GM18498 (cell line): ENCODE results near the gene TMEM141.

Source experiments
- ATAC-seq: cut with Tn5 transposase; IDR thresholded peaks from one replicate; pipeline ENCODE4 v1.9.1; 2021; ENCODE audit warnings: mild to moderate bottlenecking, moderate library complexity; ENCODE audit not compliant: unreplicated experiment

Gene TMEM141

DNA sequence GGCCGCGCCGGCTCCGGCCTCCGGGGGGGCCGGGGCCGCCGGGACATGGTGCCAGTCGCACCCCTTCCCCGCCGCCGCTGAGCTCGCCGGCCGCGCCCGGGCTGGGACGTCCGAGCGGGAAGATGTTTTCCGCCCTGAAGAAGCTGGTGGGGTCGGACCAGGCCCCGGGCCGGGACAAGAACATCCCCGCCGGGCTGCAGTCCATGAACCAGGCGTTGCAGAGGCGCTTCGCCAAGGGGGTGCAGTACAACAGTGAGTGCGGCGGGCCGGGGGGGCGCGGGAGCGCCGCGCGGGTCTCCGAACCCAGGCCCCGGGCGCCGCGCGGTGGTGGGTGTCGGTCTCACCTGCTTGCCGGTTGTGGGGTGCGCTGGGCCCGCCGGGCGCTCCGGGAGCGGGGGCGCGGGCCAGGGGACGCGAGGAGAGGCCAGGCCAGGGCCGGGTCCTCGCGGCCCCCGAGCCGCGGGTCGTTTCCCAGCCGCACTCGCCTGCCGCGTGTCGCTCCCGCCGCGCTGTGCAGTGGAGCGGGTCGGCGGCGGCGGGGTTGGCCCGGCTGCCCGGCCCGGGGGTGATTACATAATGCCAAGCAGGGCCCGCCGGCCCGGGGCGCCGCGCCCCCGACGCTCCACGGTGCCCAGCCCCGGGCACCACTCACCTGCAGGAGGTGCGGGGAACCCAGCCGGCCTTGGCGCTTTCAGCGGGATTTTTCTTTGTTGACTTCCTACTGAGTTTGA is 17.1 kb downstream of the TMEM141 start:
- ATAC-seq, result peak; percentile 44

DNA sequence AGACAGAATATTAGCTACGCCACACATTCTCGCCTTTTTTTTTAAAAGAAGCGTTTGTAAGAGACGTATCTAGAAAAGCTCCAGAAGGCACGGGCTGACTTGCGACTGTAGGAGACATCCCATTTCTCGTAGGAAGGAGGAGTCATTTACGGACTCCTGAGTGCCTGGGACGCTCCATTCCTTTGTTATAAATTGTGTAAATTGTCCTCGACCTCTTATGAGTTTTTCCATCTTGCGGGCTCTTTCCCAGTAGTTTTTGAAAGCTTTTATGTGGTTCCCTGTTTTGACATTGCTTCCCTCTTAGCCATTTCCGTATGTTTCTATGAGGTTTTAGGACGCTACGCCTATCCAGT is 17.6 kb downstream of the TMEM141 start:
- no peak for ATAC-seq

GRCh38 chr9:136814725-136815421 is 23.7 kb downstream of the TMEM141 start:
- ATAC-seq, result no peak

DNA sequence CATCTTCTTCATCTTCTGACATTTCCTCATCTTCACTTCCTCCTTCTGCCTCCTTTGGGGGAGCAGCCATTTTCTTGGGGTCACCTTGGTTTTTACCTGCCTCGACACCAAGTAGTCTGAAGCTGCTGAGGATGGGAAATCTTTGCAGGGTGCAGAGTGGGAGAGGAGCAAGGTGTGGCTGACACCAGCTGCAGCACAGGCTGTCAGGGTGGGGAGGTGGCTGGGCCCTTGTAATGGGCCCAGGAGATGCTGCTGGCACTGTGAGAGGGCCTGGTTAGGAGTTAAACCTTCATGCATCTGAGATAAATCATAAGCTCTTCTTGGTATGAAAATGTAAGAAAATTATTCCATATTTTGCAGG is 24.3 kb downstream of the TMEM141 start:
- ATAC-seq, result no peak

DNA sequence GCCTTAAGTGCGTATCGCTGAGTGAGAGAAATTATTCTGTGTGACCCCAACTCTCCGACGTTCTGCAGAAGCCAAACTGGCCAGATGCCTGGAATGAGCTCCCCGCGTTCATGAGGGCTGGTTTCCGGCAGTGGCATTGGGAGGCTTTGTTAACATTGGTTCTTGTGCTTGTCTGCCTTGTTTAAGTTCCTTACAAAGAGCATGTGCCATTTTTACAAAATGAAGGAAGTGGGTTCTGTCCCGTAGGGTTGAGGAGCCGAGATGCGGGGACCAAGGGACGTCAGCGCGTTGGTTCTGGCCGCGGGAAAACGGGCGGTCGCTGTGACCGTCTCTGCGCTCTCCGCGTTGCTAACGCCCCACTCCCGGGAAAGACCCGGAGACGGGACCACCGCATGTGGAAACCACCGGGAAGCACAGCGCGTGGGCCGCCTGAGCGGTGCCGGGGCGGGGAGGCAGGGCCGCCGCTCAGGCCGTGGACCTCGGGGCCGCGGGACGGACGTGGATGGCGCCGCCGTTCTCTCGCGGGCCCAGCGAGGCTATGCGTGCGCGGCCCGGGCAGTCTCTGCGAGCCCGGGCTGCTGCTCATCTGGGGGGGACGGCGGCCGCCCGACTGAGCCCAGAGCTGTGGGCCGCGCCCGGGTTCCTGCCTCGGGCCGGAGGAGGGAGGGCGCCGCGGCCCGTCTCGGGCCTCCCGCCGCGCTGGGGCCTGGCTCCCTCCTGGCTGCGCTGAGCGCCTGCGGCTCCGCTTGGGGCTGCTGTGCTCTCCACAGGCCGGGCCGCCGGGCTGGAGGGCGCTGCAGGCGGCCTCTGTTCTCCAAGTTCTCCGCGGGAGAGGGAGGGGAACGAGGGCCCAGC is 30.1 kb downstream of the TMEM141 start:
- no peak for ATAC-seq

DNA sequence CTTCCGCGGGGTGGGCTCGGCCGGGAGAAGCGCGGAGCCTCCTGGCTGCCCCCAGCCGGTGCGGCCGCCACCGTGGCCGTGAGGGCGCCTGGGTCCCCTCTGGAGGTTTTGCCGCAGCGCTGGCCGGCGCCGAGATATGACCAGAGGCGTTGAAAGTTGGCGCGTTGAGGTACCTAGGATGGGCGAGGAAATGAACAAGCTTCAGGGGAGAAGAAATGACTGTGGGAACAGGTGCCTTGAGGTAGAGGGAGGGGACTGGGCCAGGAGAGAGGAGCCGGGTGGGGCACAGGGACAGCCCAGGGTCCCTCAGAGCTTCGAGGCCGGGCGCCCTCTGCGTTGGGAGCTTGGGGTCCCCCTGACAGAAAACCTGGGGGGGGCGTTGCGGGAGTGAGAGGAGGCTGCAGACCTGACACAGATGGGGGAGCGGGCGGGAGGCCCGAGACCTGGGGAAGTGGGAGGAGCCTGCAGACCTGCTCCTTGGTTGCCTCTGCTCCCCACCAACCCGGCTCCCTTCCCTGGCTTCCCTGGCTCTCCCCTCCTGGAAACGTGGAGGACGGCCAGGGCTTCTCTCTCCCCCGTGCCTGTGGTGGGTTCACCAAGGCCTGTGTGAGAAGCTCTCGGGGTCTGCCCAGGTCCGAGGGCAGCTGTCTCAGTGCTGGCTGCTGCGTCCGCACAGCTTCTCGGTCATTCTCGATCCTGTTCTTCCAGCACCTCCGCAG is 30.8 kb downstream of the TMEM141 start:
- no peak for ATAC-seq

DNA sequence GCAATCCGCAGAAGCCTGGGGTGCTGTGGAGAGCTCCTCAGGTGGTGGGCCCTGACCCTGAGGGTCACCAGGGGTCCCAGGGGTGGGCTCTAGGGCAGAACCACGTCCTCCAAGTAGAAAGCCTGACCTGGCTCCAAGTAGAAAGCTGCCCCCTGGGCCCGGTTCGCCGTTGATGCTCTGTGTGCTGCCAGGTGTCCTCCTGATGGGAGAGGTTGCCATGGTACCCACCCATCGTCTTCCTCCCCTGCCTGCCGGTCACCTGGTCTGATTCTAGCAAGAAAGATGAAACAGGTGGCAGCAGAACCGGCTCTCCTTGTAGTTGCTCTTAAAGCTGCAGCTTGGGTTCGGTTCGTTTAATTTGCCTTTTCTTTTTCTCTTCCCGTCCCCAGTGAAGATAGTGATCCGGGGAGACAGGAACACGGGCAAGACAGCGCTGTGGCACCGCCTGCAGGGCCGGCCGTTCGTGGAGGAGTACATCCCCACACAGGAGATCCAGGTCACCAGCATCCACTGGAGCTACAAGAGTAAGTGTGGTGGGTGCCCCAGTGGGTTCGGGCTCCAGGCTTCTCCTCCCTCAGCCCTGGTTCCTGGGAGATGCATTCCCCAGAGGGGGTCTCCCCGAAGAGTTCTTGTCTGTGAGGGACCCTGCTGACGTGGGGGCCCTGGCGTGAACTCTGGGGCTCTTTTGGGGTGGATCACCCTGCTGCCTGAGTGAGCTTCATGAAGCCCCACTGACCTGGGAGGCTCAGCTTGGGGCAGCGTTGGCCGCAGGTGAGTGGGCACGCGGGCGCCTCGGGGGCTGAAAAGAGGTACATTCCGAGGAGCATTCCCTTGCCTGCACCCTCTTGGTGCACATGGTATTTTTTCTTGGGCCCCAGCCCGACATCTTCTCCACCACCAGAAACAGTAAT is 32.2 kb downstream of the TMEM141 start:
- no peak for ATAC-seq

- no peak for ATAC-seq
Observed at GRCh38 chr9:136824496-136825225, 33.5 kb downstream of the TMEM141 start.

DNA sequence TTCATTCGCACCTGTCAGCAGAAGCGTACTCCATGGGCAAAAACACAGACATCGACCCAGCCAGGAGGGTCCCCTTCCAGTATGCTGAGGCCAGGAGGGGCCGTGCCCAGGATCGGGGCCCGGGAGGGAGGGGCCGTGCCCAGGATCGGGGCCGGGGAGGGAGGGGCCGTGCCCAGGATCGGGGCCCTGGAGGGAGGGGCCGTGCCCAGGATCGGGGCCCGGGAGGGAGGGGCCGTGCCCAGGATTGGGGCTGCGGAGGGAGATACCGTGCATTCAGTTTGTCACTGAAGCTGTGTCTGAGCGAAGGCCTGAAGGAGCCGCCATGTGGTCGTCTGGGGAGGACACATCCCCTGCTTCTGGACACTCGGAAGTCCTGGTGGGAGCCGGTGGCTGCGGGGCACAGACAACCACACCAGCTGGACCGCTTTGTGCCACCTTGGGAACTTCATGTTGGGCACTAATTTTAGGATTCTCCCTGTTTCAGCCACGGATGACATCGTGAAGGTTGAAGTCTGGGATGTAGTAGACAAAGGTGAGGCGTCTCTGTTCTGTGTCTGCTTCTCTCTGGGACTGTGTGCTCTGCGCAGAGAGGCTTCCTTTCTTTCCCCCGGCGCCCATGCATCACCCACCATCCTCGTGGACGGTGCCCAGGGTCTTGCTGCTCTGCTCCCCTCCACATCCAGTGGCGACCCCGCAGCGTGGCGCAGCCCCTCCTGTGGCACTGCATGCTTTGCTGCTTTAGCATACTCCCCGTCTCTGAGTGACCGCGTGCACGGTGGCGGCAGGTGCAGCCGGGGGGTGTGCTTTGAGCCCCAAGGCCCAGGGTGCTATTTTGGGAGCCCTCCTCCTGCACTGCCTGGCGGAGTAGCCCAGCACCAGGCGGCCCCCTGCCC is 34.4 kb downstream of the TMEM141 start:
- ATAC-seq, result no peak

DNA sequence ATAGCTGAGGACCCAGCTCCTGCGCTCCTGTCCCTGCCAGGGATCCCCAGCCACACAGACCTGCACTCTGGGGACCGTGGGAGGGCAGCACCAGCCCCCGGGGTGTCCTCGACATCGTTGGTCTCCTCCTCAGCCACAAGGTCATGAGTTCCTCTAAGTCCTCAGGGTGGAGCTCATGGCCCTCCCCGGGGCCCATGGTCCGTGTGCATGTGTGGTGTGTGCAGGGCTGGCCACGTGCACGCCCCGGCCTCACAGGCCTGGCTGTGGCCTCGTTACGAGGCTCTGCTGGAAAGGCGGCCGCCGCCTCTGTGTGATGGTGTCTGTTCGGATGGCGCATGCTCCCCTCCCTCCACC is 35.0 kb downstream of the TMEM141 start:
- no peak for ATAC-seq

- no peak for ATAC-seq
Observed at GRCh38 chr9:136826703-136827582, 35.8 kb downstream of the TMEM141 start.

DNA sequence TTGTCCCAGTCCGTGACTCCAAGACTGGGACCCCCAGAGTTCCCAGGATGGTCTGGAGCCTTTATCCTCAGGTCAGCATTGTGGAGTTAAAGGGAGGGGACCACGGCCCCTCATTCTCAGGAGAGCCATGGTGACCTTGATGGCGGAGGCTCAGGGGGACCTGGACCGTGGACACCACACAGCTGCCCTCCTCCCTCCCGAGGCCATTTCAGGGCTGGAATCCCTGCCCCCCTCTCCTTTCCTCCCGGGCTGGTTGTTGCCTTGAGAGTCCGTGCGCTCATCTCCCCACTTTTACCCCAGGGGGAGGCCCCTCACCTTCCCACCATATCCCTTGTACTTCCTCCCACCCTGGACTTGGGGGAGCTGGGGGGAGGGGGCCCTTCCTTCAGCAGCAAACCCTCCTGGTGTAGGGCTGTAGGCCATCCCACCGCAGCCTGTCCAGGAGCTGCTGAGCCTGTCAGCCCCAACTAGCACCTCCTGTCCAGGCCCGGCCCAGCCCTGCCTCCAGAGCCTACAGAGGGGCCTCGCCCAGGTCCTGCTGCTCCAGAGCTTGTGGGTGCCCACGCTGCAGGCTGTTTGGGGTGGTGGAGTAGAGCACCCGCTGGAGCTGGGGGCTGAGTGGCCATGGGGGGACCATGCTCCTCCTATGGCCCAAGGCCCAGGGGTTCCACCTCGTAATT is 36.8 kb downstream of the TMEM141 start:
- ATAC-seq, result no peak

GRCh38 chr9:136828474-136829140 is 37.5 kb downstream of the TMEM141 start:
- no peak for ATAC-seq

GRCh38 chr9:136829412-136829811 is 38.3 kb downstream of the TMEM141 start:
- no peak for ATAC-seq

DNA sequence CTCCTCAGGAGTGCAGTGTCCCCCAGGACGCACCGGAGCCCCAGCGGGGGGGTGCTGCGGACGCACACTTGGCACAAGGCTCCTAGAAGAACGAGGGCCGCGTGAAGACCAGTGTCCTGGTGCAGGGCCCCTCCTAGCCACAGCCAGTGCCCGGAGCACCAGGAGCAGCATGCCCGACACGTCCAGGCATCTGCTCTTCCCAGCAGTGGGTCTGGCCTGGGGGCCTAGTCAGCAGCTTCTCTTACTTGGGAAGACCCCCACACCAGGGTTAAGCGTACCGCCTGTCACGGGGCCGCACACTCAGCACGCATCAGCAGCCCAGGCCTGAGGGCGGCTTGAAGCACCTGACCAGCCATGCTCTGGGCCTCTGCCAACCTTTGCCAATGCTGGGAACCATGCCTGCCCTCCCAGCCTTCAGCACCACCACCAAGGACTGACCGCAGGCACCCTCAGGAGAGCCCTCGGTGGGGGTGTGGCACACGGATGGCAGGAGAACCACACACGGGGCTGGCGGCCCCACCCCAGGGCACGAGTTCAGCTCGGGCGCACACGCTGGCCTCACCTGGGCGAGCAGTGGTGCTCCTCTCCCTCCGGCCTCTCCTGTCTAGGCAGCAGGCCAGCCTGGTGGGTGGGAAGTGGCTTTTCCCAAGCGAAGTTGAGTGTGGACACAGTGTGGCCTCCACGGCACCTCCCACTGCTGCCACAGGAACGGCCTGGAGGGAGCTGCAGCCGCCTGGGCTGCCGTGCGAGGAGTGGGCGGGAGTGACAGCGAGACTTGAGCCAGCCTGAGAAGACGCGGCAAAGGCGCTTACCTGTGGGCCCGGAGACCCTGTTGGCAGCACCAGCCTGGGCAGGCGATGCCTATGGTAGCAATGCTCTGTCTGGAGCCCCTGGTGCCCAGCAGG is 39.1 kb downstream of the TMEM141 start:
- ATAC-seq, result no peak
